Measurements from ENCODE around the gene SLC35A2.

Gene SLC35A2

GRCh38 chrX:48940404-48940955, 29.0 kb upstream of the SLC35A2 start:
- peak overlapping the region; percentile 70; the same call in 1 of the 2 replicates for H3K4me2 ChIP-seq (ENCODE audit: low read length)
- TF ChIP-seq EZH2 (IDR thresholded peaks at IDR 0.05; ENCODE audit: borderline replicate concordance, low read length): no peak
- no peak for TF ChIP-seq CTCF (IDR thresholded peaks at IDR 0.05; ENCODE audit: low read length)
- peak overlapping the region; percentile 66; the same call in 1 of the 2 replicates for H3K9ac ChIP-seq (ENCODE audit: low read length)
- peak overlapping the region; percentile 99 for H3K27ac ChIP-seq (ENCODE audit: low read depth, low read length, poor library complexity, severe bottlenecking)
- H3K27me3 ChIP-seq (ENCODE audit: insufficient read depth, low read length): no peaks in the 10 kb centered on the region
- no peak overlapping the region for H3K4me3 ChIP-seq (ENCODE audit: low read depth, low read length, poor library complexity, severe bottlenecking)
- peaks cover 80% of the 10 kb centered on the region for H3K4me1 ChIP-seq (ENCODE audit: insufficient read depth, low read length, severe bottlenecking)
- H3F3A ChIP-seq (ENCODE audit: insufficient read depth, low read length): no peaks in the 10 kb centered on the region
- no peak overlapping the region for H2AFZ ChIP-seq (ENCODE audit: low read length)
- H3K36me3 ChIP-seq (ENCODE audit: insufficient read depth, low read length): peaks cover 10% of the 10 kb centered on the region; the same call in 1 of the 2 replicates
- H3K79me2 ChIP-seq (ENCODE audit: insufficient read depth, low read length): no peaks in the 10 kb centered on the region
- H4K20me1 ChIP-seq (ENCODE audit: insufficient read depth, low read length): no peaks in the 10 kb centered on the region
- H3K9me2 ChIP-seq (ENCODE audit: low read depth, low read length): no peaks in the 10 kb centered on the region
- no peaks in the 10 kb centered on the region for H3K9me3 ChIP-seq (ENCODE audit: low read length)

- H3K4me1 ChIP-seq (ENCODE audit: insufficient read depth, low read length, severe bottlenecking): peaks cover 83% of the 10 kb centered on the region
- H3K9me2 ChIP-seq (ENCODE audit: low read depth, low read length): no peaks in the 10 kb centered on the region
- H3K9ac ChIP-seq (ENCODE audit: low read length): peak overlapping the region; percentile 66
- no peaks in the 10 kb centered on the region for H3K9me3 ChIP-seq (ENCODE audit: low read length)
- no peaks in the 10 kb centered on the region for H3K27me3 ChIP-seq (ENCODE audit: insufficient read depth, low read length)
- TF ChIP-seq CTCF (IDR thresholded peaks at IDR 0.05; ENCODE audit: low read length) (no peak), EZH2 (IDR thresholded peaks at IDR 0.05; ENCODE audit: borderline replicate concordance, low read length) (no peak)
- peak overlapping the region; percentile 35 for H3K4me3 ChIP-seq (ENCODE audit: low read depth, low read length, poor library complexity, severe bottlenecking)
- no peaks in the 10 kb centered on the region for H3K79me2 ChIP-seq (ENCODE audit: insufficient read depth, low read length)
- H4K20me1 ChIP-seq (ENCODE audit: insufficient read depth, low read length): no peaks in the 10 kb centered on the region
- H3F3A ChIP-seq (ENCODE audit: insufficient read depth, low read length): no peaks in the 10 kb centered on the region
- H3K4me2 ChIP-seq (ENCODE audit: low read length): peak overlapping the region; percentile 70
- H2AFZ ChIP-seq (ENCODE audit: low read length): no peak overlapping the region
- H3K27ac ChIP-seq (ENCODE audit: low read depth, low read length, poor library complexity, severe bottlenecking): peak overlapping the region; percentile 99
- H3K36me3 ChIP-seq (ENCODE audit: insufficient read depth, low read length): peaks cover 15% of the 10 kb centered on the region; the same call in 1 of the 2 replicates
Observed at GRCh38 chrX:48939524-48940228, 28.2 kb upstream of the SLC35A2 start.

DNA sequence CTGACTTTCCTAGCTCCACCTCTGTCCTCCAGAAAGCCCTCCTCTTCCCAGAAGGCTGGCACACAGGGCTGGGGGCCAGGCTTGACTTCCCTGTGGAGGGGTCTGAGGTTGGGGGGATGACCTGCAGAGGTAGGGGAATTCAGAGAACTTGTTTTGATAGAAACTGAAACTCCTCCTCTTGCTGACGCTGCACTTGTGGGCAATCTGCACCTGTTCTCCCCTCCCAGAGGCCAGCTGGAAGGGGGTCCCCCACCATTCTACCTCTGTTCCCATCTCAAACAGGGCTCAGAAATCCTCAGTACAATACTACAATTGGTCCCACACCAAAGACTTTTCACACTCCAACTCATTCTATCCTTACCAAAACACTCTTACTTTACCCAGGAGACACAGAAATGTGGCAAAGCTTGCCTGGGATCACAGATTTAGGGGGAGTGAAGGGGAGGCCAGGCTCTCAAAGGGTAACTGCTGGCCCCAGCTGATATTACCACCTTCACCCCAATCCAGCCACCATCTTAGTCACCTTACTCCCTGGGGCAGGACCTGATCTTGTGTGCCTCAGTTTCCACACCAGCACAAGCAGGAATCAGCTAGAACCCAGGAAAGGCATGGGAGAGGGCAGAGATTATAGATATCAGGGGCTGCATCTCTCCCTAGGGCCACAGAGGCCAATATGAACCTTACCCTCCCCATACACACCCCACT, 27.4 kb upstream of the SLC35A2 start:
- H3K27ac ChIP-seq (ENCODE audit: low read depth, low read length, poor library complexity, severe bottlenecking): peak overlapping the region; percentile 99
- no peaks in the 10 kb centered on the region for H3K9me2 ChIP-seq (ENCODE audit: low read depth, low read length)
- peak overlapping the region; percentile 70 for H3K4me2 ChIP-seq (ENCODE audit: low read length)
- no peaks in the 10 kb centered on the region for H3K27me3 ChIP-seq (ENCODE audit: insufficient read depth, low read length)
- H3K9me3 ChIP-seq (ENCODE audit: low read length): no peaks in the 10 kb centered on the region
- no peak overlapping the region for H2AFZ ChIP-seq (ENCODE audit: low read length)
- H3K4me3 ChIP-seq (ENCODE audit: low read depth, low read length, poor library complexity, severe bottlenecking): peak overlapping the region; percentile 35
- peaks cover 89% of the 10 kb centered on the region for H3K4me1 ChIP-seq (ENCODE audit: insufficient read depth, low read length, severe bottlenecking)
- H3K9ac ChIP-seq (ENCODE audit: low read length): peak overlapping the region; percentile 66
- H3K36me3 ChIP-seq (ENCODE audit: insufficient read depth, low read length): peaks cover 23% of the 10 kb centered on the region
- no peaks in the 10 kb centered on the region for H4K20me1 ChIP-seq (ENCODE audit: insufficient read depth, low read length)
- TF ChIP-seq EZH2 (IDR thresholded peaks at IDR 0.05; ENCODE audit: borderline replicate concordance, low read length): no peak
- no peak for TF ChIP-seq CTCF (IDR thresholded peaks at IDR 0.05; ENCODE audit: low read length)
- H3F3A ChIP-seq (ENCODE audit: insufficient read depth, low read length): no peaks in the 10 kb centered on the region
- H3K79me2 ChIP-seq (ENCODE audit: insufficient read depth, low read length): no peaks in the 10 kb centered on the region
